ENCODE measurements around the gene RANBP3.
"Not testable (repeated sequence)": the region's sequence is repeated elsewhere in the genome, so short reads cannot be mapped to it uniquely, and the experiment has no call there.

The RANBP3 gene

DNA sequence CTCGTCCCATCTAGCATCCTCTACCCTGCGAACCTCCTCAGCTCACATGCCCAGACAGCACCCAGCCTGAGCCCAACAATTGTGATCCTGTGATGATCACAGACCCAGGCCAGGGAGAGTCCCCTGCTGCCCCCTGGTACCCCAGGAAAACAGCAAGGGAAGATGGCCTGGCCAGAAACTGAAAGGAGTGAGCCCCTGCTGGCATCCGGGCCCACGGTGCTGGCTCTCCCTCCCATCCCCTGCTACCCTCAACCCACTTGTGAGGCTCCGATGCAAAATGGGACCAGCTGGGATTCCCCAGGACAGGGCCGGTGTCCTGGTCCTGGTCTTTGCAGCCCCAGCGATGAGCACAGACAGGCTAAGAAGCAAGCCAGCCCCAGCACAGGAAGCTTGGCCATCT lies 14.1 kb downstream of the RANBP3 start:
- no peak for DNase-seq

- not testable (repeated sequence) for DNase-seq
Measured at GRCh38 chr19:5963259-5963658, 14.7 kb downstream of the RANBP3 start.

DNA sequence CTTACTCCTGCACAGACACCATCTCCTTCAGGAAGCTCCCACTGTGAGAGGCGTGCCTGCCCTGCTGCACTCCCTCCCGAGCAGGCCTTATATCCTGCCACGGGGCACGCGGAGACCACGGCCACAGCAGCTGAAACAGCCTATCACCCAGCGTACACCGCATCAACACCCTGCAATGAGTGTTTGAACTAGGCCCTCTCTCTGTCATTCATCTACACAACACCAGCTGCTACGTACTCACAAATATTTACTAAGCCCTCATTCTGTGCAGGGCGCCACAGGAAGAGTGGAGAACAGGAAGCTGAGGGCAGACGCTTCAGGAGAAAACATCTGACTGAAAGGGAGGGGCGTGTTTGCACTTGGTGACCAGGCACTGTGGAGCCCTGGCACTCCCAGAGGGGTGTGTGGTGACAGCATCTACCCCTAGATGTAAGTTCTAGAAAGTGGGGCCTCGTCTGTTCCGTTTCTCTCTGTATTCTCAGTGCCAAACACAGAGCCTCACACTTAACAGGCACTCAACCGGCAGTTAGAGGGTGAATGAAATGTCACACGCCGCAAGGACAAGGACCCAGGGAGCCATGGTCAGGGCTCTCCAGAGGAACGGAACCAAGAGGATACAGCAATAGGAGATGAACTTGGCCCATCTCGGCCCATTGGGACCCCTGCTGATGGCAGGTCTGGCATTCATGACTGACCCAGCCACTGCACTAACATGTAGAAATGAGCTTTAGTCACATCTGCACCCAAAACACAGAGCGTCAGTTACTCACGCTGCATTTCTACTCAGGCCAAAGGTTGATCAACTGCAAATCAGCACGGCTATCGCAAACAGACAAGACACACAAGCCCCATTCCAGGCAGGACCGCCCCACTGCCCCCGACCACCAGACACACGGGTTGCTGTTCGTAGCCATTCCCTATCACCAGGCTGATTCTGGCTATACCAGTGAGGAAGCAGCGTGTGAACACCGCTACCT lies 15.7 kb downstream of the RANBP3 start:
- DNase-seq = peak; percentile 47

GRCh38 chr19:5961641-5961968 lies 16.3 kb downstream of the RANBP3 start:
- DNase-seq = not testable (repeated sequence)

DNA sequence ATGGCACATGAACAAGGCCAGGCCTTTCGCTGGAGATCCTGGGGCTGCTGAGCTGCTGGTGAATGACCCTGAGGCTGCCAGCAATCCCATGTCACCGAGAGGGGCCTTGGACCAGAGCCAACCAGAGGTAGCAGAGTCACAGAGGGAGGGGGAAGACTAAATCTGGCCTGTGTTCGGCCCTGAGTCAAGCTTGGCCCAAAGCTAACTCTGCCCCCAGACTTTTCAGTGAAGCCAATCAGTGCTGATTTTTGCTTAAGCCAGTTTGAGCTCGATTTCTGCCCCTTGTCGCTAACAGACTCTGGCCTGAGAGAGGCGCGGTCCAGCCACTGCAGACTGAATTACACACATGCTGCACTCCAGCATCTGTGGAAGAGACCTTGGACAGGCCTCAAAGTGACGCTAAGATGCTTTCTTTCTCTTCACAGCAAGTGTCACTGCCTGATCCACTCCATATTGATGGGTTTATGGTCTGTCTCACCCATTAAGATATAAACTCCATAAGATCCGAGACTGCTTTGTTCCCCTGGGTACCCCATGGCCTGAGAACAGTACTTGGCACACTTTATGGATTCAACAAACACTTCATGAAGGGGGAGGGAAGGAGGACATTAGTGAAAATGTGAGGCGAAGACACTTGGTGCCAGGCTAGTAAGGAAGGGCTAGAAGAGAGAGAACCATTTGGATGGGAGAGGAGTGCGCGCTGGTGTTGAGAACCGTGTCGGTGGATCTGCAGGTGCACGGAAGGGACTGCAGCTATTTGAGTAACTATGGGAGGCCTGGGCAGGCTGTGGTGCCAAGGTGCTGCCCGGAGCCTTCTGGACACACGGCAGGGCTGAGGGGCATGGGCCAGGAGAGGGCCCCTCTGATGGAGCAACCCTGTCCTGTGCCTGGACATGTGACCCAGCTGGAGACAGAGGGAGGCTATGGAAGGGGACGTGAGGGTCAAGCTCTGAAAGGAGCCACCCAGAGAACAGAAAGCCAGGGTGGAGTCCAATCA lies 17.6 kb downstream of the RANBP3 start:
- no peak for DNase-seq

GRCh38 chr19:5959260-5960004 lies 18.5 kb downstream of the RANBP3 start:
- DNase-seq = no peak

- no peak for DNase-seq
Measured at GRCh38 chr19:5958851-5959122, 19.2 kb downstream of the RANBP3 start.

DNA sequence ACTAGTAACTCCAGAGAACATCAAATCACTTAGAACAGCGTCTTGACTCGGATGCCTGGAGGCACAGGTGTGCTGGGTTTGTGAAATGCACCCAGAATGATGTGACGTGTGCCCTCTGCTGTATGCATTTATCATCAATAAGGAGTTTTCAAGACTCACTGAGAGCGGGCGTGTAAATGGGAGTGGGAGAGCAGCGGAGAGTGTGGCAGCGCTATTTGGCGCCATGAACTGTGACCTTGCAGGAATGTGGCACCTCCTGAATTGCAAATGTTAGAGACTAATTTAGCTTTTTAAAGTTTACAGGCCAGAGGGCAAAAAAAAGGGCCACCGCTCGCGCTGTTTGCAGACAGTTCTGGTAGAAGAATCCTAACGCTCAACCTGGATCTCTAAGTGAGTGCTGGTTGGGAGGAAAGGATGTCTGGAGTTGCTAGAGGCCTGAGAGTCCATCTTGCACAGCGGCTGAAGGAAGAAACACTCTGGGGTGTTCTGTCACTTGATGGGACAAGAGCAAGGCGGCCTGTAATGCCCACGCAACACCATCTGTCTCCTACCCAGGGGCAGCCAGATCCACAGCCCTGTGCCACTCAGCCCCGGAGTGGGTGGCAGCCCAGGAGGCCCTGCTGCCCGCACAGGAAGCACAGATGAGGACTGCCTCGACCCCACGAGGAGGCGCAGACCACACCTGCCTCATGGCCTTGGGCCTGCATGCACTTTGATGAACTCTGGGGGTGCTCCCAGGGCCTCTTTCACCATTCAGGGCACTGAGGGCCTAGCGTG lies 19.7 kb downstream of the RANBP3 start:
- DNase-seq = no peak

GRCh38 chr19:5957170-5957569 lies 20.8 kb downstream of the RANBP3 start:
- no peak for DNase-seq

GRCh38 chr19:5956728-5957127 lies 21.2 kb downstream of the RANBP3 start:
- no peak for DNase-seq

DNA sequence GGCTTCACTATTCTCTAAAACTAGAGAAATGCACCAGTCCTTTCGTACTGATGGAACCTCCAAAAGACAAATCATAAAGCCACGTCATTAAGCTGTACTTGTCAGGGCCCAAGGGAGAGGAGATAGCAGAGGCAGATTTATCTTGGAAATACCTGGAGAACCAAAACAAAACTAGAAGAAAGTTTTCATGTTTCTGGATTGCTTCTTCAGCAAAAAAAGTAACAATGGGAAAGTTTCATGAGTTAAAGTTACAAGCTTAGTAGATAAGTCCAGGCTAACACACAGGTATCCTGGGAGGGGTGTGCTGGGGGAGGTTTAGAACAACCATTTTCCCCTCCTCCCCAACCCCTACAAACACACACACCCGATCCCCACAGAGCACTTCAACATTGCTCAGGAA lies 21.6 kb downstream of the RANBP3 start:
- no peak for DNase-seq

GRCh38 chr19:5955636-5955935 lies 22.4 kb downstream of the RANBP3 start:
- DNase-seq = no peak

DNA sequence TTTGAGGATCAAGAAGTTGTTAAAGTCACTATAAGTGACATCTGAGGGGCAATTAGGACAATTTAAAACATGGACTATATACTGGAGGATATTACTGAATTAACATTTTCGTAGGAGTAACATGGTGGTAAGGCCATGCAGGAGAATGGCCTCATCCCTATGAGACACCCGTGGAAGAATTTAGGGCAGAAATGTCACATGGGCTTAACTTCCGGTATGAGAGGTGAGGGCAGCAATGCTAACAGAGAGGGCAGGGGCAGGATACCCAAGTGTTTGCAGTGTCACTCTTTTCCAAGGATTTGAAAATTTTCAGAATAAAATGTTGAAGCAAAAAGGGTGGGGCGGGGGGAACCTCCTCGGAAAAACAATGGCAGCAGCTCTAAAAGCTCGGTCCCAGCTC lies 23.6 kb downstream of the RANBP3 start:
- no peak for DNase-seq

DNA sequence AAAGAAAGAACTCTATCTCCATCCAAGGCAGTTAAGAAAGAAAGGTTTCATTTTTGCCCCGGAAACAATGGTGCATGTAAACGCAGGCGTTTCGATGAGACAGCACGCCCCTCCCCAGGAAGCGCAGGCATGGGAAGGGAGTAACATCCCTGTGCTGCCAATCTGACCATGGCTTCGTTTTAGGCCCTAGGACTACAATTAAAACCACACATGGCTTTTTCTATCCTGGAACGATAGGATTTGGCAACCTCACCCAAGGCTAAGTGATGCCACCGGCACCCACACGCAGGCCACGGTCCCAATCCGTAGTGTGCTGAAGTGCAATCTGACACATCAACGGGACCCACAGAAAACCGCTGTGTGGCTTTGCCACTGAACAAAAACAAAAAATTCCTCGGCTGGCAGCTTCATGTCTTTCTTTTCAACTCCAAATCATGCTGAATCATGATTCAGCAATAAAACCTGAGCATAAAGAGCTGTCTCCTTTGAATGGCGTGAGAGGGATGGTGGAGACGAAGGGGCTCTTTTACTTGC lies 24.2 kb downstream of the RANBP3 start:
- peak; percentile 48 for DNase-seq

DNA sequence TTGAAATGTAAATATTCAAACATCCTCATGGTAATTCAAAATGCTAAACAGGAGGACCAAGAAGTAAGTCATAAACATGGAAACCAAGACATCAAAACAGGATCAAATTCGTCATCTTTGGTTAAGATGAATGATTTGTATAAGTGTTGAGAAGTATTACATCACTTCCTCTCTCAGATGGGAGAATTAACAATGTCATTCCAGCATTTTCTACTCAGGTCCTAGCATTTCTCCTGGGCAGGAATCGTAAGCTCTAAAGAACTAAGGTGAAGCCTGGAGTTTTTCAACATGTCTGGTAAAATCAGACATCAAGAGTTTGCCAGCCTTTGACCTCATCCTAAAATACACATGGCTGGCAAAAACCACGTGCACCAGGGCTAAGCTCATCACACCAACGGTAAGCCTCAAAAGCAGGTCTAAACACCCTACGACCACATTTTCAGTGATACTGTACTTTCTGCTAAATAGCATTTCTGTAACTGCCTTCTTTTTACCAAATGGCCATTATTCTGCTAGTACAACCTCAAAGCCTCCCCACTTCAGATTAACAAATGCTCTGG lies 24.8 kb downstream of the RANBP3 start:
- DNase-seq = peak; percentile 66

DNA sequence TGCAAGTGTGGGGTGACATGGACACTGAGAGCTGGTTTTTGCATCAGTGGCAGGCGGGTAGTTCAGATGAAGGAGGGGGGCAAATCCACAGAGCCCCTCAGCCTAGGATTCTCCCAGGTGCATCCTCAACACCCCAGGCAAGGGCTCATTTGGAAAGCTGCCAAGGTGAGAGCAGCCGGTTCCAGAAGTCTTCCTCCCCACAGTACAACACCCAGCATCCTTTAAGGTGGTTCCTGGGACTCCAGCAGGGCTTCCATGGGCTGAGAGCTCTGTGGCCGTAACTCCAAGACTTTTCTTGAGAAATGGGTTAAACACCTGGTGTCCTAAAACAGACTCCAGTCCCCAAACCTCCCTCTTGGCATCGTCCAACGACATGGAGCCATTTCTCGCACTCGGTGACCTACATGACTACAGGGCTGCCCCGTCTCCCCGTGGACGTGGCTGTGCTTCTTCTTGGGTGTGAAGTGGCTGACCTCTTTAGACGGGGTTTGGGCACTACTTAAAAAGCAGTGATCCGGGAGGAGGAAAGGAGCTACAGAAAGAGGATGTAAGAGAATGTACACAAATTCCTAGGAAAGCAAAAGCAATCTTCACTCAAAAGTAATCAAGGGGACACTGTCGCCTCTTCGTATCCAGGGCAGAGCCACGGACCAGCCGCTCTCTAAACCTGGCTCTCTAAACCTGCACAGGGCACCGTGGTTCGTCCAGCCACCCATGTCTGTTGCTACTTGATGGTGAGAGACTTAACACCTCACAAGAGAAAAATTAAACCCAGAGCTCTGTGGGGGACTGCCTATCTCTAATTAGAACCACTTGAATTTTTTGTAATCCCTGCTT lies 25.5 kb downstream of the RANBP3 start:
- DNase-seq = no peak

DNA sequence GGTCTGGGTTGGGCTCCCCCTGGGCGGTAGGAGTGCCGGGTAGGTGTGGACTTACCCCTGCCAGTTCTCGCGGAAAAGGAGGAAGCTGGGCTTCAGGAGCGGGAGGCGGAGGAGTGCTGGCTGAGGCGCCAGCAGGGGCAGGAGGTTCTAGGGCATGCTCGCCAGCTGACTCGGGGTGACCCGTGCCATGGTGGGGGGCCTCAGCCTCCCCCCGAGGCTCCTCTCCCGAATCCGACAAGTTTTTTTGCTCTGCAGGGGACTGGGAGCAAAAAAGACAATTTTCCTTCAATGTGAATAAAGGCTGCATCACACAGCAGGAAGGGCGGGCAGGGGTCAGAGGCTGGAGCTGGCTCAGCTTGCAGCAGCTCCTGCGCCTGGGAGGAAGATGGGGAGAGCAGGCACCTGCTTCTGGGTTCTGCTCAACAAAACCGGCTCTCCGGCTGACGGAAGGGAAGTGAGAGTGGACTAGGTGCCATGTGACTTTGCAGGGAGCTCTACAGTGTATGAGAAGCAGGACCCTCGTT lies 26.5 kb downstream of the RANBP3 start:
- DNase-seq = no peak

GRCh38 chr19:5950741-5951140 lies 27.2 kb downstream of the RANBP3 start:
- DNase-seq = no peak

DNA sequence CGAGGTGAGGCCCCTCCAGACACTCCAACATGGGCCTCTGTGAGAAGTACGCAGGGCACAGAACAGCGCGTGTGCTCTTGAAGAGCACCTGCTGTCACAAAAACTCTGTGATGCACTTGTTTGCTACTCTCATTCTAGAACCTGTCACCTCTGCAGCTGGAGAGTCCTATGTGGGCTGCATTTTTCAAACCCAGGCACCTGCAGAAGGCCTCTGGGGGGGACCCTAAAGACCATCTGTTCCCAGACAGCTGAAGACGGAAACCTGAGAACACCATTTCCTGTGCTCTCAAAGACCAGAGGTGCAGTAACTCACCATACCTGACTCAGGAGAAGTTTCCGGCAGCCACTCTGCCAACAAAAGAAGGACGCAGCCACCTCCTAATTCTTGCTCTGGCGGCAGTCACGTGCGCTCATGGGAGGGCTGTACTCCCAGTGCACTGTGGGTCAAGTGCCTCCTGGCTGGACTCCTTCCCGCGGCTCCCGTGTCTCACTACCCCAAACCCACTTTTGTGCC lies 28.1 kb downstream of the RANBP3 start:
- DNase-seq = no peak

DNA sequence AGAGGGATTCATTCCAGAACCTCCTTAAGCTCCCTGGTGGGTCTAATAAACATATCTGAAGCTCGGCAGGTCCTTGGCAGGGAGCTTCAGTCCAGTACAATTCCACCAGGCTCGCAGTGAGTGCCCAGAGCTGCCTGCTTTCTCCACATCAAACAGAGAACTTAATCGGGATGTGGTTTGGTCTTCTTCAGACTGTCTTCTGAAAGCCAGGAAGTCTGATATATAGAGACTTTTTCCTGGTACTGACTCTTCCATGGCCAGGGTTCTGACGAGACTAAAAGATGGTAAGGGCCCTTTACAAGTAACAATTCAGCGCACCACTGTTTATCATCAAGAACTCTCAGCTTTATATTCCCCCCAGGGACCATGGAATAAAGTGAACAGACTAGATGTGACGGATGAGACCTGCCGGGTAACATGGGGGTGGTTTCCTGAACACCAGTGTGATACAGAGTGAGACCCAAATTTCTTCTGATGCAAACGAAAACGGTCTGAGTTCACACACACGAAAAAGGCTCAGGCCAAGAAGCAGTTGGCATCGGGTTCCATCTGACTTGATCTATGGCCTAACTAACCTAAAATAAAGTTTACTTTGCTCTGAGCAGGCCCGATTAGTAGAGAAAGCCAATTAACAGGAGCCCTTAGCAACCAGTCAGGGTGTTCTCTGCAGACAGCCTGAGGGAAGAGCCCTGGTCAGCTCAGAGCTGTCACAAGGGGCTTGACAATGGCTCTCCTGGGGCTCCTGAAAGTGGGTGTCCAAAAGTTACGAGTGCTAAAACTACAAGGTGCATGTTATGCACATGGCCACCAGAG lies 29.0 kb downstream of the RANBP3 start:
- no peak for DNase-seq
